HG02763 (cell line): ENCODE data around the gene HES2.
"Not testable (repeated sequence)": the region's sequence is repeated elsewhere in the genome, so short reads cannot be mapped to it uniquely, and the experiment has no call there.

Experiments used
- ATAC-seq: cut with Tn5 transposase; IDR thresholded peaks from one replicate; pipeline ENCODE4 v1.9.1; 2021; ENCODE audit warnings: mild to moderate bottlenecking, moderate library complexity; ENCODE audit not compliant: unreplicated experiment

HES2 gene

GRCh38 chr1:6437012-6437700 lies 17.4 kb upstream of the HES2 start:
- not testable (repeated sequence) for ATAC-seq

DNA sequence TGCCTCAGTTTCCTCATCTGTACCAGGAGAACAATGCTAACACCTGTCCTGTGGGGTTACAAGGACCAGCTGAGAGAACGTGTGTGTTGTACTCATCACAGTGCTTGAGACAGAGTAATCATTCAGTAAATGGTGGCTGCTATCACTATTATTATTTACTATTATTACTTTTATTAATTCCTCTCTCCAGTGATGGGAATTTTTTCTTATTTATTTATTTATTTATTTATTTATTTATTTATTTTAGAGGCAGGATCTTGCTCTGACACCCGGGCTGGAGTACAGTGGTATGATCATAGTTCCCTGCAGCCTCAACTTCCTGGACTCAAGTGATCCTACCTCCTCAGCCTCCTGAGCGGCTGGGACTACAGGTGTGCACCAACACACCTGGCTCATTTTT lies 16.6 kb upstream of the HES2 start:
- not testable (repeated sequence) for ATAC-seq

- no peak for ATAC-seq
Observed at GRCh38 chr1:6435547-6435946, 15.8 kb upstream of the HES2 start.

DNA sequence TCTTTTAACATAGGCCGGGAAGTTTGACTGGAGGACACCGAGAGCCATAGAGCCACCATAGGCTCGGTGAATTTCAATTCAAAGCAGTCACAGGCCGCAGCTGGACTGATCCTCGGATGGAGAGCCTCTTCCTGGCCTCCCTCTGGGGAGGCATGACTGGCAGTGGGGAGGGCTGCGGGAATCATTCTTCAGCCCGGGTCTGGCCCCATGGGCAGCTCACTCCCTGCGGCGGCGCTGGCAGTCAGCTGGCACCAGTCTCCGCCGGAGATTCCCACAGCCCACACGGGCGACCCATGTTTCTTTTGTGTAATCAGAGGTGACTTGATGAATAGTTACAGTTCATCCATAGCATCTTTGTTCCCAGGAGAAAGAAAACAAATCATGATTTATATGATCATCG lies 15.4 kb upstream of the HES2 start:
- ATAC-seq: no peak

DNA sequence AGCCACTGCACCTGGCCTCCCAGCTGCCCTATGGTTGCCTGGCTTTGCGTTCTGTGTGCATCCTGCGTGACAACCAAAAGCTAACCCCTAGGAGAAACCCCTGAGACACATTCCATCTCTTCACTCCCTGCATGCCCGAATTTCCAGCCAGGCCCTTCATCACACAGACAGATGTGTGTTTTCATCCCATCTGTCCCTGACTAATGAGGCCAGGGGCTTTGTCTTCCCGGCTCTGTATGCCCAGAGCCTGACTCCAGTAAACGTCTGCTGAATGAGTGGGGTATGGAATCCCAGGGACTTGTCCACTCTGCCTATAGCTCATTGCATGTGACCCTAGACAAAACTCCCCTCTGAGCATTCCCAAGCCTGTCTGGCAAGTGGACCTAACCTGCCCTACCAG lies 14.5 kb upstream of the HES2 start:
- no peak for ATAC-seq

- ATAC-seq: not testable (repeated sequence)
Observed at GRCh38 chr1:6431645-6432579, 12.2 kb upstream of the HES2 start.

DNA sequence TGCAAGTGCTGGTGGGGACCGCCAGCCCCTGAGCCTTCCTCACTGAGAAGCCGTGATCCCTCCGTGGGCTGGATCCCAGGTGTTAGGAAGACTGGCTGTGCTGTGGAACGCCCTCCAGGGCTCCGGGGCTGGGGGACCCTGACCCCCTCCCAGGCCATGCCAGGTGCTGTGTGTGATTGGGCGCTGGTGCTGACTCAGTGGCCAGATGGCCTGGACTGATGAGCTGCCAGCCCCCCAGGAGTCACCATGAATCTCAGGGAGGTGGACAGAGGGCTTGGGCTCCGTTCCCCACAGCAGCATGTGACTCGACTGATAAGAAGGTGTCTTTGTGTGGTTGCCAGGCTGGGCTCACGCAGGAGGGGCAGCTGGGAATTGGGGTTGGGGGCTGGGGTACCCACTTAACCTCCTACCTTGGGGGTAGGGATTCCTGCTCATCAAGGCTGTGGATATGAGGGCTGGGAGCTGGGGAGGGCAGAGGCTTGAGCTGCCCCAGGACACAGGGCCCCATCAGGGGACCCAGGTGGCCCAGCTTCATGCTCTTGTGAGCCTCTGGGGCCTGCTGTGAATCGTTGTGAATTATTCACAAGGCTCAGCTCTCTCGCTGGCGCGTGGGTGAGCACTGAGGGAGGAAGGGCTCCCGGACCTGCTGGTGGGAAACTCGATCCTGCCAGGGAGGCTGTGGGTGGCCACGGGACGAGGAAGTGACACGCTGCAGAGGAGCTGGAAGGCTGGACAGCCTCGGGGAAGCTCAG lies 10.1 kb upstream of the HES2 start:
- not testable (repeated sequence) for ATAC-seq

GRCh38 chr1:6428453-6428852 lies 8.7 kb upstream of the HES2 start:
- not testable (repeated sequence) for ATAC-seq

- no peak for ATAC-seq
Observed at GRCh38 chr1:6427441-6428390, 8.0 kb upstream of the HES2 start.

DNA sequence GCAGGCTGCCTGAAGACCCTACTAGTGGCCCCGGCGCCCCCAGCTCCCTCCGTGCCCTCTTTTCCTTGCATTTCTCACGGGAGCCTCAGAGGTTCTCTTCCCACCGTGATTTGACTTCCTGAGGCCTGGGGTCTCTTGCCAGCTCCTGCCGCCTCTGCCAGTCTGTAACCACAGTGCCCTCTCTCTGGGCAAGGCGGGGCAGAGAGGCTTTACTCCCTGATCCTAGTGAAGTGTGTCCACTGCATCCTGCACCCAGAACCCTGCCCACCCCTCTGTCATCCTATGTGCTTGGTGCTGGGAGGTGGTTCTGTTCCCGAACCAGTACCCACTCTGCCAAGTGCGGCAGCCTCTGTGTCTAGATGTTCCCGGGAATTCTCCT lies 7.2 kb upstream of the HES2 start:
- no peak for ATAC-seq

GRCh38 chr1:6426277-6426971 lies 6.7 kb upstream of the HES2 start:
- ATAC-seq: no peak

DNA sequence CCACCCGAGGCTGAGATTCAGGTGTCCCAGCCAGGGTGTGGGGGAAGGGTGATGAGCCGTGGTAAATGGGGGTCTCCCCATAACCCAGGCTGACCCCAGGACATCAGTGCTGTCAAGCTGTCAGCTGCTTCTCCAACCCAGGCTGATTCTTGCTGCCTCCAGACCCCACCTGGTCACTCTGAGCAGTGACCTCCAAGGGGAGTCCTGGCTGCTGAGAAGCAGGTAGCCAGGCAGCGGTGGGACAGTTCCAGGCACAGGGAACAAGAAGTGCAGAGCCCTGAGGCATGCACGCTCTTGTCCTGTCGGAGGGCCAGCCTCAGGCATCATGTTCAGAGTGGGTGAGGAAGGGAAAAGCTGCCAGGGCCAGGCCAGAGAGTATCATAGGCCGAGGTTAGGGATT lies 5.9 kb upstream of the HES2 start:
- ATAC-seq: no peak

DNA sequence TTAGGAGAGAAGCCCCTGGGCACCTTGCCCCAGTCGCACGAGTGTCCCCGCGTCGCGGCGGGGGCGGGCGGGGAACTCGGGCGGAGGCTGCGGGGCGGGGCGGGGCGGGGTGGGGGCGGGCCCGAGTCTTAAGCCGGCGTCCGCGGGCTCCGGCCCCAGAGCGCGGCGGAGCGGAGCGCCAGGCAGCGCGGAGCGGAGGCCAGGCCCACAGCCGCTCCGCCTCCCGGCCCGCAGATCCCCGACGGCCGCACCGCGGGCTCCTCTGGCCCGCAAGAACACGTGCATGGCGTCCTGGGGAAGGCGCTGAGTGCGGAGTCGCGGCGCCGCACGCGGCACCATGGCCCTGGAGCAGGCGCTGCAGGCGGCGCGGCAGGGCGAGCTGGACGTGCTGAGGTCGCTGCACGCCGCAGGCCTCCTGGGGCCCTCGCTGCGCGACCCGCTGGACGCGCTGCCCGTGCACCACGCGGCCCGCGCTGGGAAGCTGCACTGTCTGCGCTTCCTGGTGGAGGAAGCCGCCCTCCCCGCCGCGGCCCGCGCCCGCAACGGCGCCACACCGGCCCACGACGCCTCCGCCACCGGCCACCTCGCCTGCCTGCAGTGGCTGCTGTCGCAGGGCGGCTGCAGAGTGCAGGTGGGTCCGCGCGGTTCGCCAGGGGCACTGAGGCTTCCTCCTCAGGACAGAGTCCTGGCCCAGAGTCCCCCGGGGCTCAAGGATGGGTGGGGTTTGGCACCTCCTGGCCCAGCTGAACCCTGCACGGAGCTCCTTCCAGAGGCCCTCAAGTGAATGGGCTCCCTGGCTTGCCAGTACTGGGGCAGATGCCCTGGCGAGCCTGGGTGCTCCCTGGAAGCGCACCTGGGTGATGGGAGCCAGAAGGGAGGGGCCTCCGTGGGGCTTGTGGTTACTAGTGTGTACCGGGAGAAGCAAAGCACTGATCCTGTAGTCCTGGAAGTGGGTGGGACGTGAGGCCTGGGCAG lies 5.2 kb upstream of the HES2 start, which contains the start of gene ESPN:
Gene ESPN, plus strand, starts transcription at position 158 of the 975 bp plus-strand sequence. Its CDS starts 180 bp downstream, at position 338.
- no peak for ATAC-seq

GRCh38 chr1:6424000-6424565 lies 4.4 kb upstream of the HES2 start:
- ATAC-seq: no peak

DNA sequence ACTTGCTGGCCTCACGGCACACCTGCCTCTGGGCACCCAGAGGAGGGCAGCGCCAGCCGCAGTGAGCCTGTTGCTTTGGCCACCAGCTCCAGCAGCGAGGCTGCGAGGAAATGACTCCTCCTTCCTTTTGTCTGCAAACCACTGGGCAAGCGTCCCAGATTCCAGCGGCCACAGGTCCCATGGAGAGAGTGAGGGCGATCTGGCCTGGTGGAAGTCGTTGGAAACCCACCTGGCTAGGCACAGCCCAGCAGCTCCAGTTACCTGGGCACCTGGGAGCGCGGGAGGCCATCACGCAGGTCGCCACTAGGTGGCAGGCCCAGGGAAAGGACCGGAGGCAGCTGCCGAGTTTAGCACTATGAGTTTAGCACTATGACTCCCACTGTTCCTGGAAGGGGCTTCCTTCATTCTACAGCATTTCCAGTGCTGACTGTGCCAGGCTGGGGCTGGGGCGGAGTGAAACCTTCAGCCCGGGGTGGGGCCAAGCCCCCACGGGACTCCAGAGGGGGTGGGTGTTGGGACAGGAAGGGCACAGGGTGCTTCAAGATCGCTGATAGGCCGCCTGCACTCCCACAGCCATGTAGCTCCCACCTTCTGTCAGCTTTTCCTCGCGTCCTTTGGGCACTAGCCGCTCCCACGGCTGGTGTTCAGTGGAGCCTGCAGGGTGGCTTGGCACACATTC lies 3.7 kb upstream of the HES2 start:
- ATAC-seq: no peak

- ATAC-seq: no peak
Observed at GRCh38 chr1:6421266-6421665, 1.5 kb upstream of the HES2 start.

DNA sequence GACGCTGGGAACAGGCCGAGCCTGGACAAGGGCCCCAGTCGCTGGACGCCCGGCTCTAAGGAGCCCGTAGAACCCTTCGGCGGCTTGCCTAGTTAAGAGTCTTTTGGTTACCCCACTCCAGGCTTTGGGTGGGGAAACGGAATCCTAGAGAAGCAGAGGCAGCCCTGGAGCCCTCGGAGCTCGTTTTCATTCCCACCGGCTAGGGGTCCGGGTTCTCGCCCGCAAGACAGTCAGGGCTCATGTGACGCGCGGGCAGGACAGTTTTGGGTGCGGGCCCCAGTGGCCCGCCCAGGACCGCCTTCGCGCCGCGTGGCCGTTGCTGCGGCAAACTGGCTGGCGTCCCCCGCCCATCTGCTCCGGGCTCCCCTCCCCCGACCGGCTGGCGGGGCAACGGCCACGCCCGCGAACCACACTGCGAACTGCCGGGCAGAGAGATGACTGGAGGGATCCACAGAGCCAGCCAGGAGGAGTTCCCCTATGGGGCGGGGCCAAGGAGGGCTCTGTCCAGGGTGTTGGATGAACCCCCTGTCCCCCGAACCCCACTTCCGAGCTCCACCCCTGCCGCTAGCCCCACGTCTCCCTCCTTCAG lies 829 bp upstream of the HES2 start:
- no peak for ATAC-seq
